Measurements from ENCODE around the gene ENAH. TPM values are rescaled to one million over a fixed set of nuclear protein-coding genes. Genes with fewer than 3 reads are reported as not detected.

The ENAH gene
- total RNA-seq, 1 experiment from 2014 or later, result 285 TPM

DNA sequence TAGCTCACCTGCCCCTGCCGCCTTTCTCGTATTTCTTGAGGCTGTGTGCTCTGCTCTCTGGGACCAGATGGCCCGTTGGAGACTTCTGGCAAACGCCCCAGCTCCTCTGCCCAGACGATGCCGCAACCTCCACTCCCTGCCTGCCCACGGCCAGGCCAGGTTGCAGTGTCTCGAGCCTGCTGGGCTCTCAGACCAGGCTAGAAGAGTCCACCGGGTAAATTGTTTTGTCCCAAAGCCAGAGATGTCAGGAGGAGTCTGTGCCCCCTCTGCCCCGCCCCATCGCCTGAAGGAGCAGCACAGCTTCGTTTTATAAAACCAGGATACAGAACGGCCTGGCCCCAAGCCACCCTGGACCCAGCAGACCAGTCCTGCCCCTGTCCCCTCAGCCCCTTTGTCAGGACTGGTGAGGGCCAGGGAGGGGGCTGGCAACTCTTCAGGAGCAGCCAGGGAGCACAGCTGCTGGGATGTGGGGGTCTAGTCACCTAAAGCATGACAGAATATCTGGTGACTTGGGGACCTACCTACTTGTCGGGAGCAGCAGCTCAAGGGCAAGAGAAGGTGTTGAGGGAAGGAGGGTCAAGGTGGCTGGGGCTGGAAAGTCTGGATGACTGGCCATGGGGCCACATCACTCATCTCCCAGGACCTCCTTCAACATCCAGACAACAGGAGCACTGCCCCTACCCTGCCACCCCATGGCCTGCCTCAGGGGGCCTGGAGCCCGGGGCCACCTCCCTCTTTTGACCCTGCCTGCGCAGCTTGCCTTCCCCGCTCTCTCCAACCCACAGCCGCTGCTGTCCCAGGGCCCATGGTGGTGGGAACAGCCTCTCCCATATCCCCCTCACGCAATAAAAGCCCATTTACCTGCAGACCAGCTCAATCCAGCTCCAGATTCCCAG lies 191.1 kb downstream of the ENAH start:
- Histone ChIP-seq H3K27ac (ENCODE audit: insufficient read length, low read depth, low read length) (no peak overlapping the region), H2BK120ac (ENCODE audit: low read depth, low read length, poor library complexity, severe bottlenecking) (no peak overlapping the region), H3K14ac (ENCODE audit: insufficient read depth, low read length) (no peak overlapping the region), H2AK5ac (ENCODE audit: insufficient read length, low read length) (no peak overlapping the region), H2BK5ac (ENCODE audit: insufficient read length, low read length) (no peak overlapping the region), H2BK15ac (ENCODE audit: low read depth, low read length) (no peak overlapping the region), H4K20me1 (ENCODE audit: control insufficient read depth, insufficient read depth, insufficient read length) (no peaks in the 10 kb centered on the region), H3K79me1 (ENCODE audit: insufficient read depth, low read depth, low read length, poor library complexity, severe bottlenecking) (no peaks in the 10 kb centered on the region), H3K56ac (ENCODE audit: insufficient read length, low read depth, low read length) (no peak overlapping the region), H3K4ac (ENCODE audit: low read depth, low read length) (no peak overlapping the region), H2AFZ (ENCODE audit: low read length) (no peak overlapping the region), H3K4me2 (ENCODE audit: insufficient read depth, insufficient read length, low read length) (no peak overlapping the region), H2BK12ac (ENCODE audit: insufficient read length, low read depth, low read length) (no peak overlapping the region), H4K91ac (ENCODE audit: insufficient read length, low read depth, low read length) (no peak overlapping the region), H3K23ac (ENCODE audit: insufficient read length, low read depth, low read length) (no peak overlapping the region), H3K23me2 (ENCODE audit: insufficient read length, low read depth, low read length, poor library complexity, severe bottlenecking) (peaks cover 3% of the 10 kb centered on the region), H4K8ac (replicated peaks; ENCODE audit: insufficient read length, low read depth, low read length) (no peak overlapping the region), H3K18ac (ENCODE audit: insufficient read length, low read depth, low read length) (no peak overlapping the region), H3K9me3 (ENCODE audit: control insufficient read depth, low read depth, low read length) (no peaks in the 10 kb centered on the region), H3K27me3 (ENCODE audit: insufficient read depth, low read length) (no peaks in the 10 kb centered on the region), H3K9ac (ENCODE audit: extremely low read depth, insufficient read length, low read length) (no peak overlapping the region), H3T11ph (ENCODE audit: low read length) (no peak overlapping the region), H2BK20ac (ENCODE audit: low read depth, low read length, poor library complexity, severe bottlenecking) (no peak overlapping the region), H3K4me1 (ENCODE audit: insufficient read depth, low read length) (peaks cover 14% of the 10 kb centered on the region; the same call in 1 of the 2 replicates), H4K5ac (ENCODE audit: insufficient read length, low read depth, low read length) (no peak overlapping the region), H3K79me2 (ENCODE audit: insufficient read depth, low read length) (no peaks in the 10 kb centered on the region)
- no peaks in the 10 kb centered on the region; a peak in 1 of 5 replicates for H3K9me3 Mint-ChIP-seq
- H3K4me1 Mint-ChIP-seq, result peaks cover 36 to 48% of the 10 kb centered on the region in 2 experiments
- WGBS (ENCODE audit: extremely low coverage, insufficient read length, low lambda C conversion rate), result no CpG with 5 or more reads among the region's 19 CpGs
- no peak for DNase-seq
- 0 out of 7 replicates have a peak overlapping the region, but pooled peaks of 2 of the 3 experiments have one; percentile 57 to 69 for H3K27ac Mint-ChIP-seq
- H3K36me3 Mint-ChIP-seq (ENCODE audit: insufficient read depth in 1 of 3, low read depth in 3 of 3), result no peaks in the 10 kb centered on the region
- TF ChIP-seq, protein P1, sequence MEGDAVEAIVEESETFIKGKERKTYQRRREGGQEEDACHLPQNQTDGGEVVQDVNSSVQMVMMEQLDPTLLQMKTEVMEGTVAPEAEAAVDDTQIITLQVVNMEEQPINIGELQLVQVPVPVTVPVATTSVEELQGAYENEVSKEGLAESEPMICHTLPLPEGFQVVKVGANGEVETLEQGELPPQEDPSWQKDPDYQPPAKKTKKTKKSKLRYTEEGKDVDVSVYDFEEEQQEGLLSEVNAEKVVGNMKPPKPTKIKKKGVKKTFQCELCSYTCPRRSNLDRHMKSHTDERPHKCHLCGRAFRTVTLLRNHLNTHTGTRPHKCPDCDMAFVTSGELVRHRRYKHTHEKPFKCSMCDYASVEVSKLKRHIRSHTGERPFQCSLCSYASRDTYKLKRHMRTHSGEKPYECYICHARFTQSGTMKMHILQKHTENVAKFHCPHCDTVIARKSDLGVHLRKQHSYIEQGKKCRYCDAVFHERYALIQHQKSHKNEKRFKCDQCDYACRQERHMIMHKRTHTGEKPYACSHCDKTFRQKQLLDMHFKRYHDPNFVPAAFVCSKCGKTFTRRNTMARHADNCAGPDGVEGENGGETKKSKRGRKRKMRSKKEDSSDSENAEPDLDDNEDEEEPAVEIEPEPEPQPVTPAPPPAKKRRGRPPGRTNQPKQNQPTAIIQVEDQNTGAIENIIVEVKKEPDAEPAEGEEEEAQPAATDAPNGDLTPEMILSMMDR (conservative IDR thresholded peaks at IDR 0.05), result no peak
- no peak overlapping the region for H3K4me3 Mint-ChIP-seq
- peaks cover 3% of the 10 kb centered on the region for H3K27me3 Mint-ChIP-seq (ENCODE audit: low read depth)
